GM21360 (cell line): ENCODE results near the gene DAB2IP.
"Not testable (repeated sequence)": the region's sequence is repeated elsewhere in the genome, so short reads cannot be mapped to it uniquely, and the experiment has no call there.

Source experiments
- ATAC-seq: cut with Tn5 transposase; IDR thresholded peaks from one replicate; pipeline ENCODE4 v1.9.1; 2021; ENCODE audit warnings: mild to moderate bottlenecking, moderate library complexity; ENCODE audit not compliant: unreplicated experiment

The DAB2IP gene

GRCh38 chr9:121651295-121652020 lies at the start of gene DAB2IP:
Gene DAB2IP (plus strand): TSS chr9:121651634. CDS start chr9:121651776, 142 bp downstream.
- no peak for ATAC-seq

GRCh38 chr9:121603028-121603427 lies 48.4 kb upstream of the DAB2IP start:
- no peak for ATAC-seq

GRCh38 chr9:121604242-121604641 lies 47.2 kb upstream of the DAB2IP start:
- no peak for ATAC-seq

- ATAC-seq: no peak
These were observed 46.8 kb upstream of the DAB2IP start for GRCh38 chr9:121604654-121605053.

- ATAC-seq: no peak
These were observed 43.8 kb upstream of the DAB2IP start for GRCh38 chr9:121607434-121608167.

GRCh38 chr9:121608168-121608853 lies 43.1 kb upstream of the DAB2IP start:
- no peak for ATAC-seq

- no peak for ATAC-seq
These were observed 41.4 kb upstream of the DAB2IP start for GRCh38 chr9:121609822-121610637.

GRCh38 chr9:121610638-121610953 lies 40.8 kb upstream of the DAB2IP start:
- no peak for ATAC-seq

- ATAC-seq: no peak
These were observed 38.9 kb upstream of the DAB2IP start for GRCh38 chr9:121612511-121612998.

GRCh38 chr9:121613009-121613752 lies 38.3 kb upstream of the DAB2IP start:
- no peak for ATAC-seq

- ATAC-seq: no peak
These were observed 35.2 kb upstream of the DAB2IP start for GRCh38 chr9:121616123-121616755.

- ATAC-seq: no peak
These were observed 32.9 kb upstream of the DAB2IP start for GRCh38 chr9:121618504-121618903.

GRCh38 chr9:121618910-121619309 lies 32.5 kb upstream of the DAB2IP start:
- not testable (repeated sequence) for ATAC-seq

- no peak for ATAC-seq
These were observed 31.7 kb upstream of the DAB2IP start for GRCh38 chr9:121619545-121620324.

GRCh38 chr9:121620325-121620673 lies 31.1 kb upstream of the DAB2IP start:
- no peak for ATAC-seq

GRCh38 chr9:121620777-121621449 lies 30.5 kb upstream of the DAB2IP start:
- no peak for ATAC-seq

- ATAC-seq: no peak
These were observed 28.8 kb upstream of the DAB2IP start for GRCh38 chr9:121622387-121623203.

GRCh38 chr9:121623430-121623829 lies 28.0 kb upstream of the DAB2IP start:
- ATAC-seq: not testable (repeated sequence)
